ENCODE measurements around the gene FAM72C.
A peak's percentile ranks its signal among the peaks of the same experiment; 100 is the strongest.
"Not testable (repeated sequence)": the region's sequence is repeated elsewhere in the genome, so short reads cannot be mapped to it uniquely, and the experiment has no call there.

The FAM72C gene

GRCh38 chr1:143993301-143993907, 21.6 kb upstream of the FAM72C start:
- not testable (repeated sequence) for H3K4me1 Mint-ChIP-seq; H3K9me3 Mint-ChIP-seq; H3K36me3 Mint-ChIP-seq; H3K27me3 Mint-ChIP-seq; H3K27ac Mint-ChIP-seq; DNase-seq; ATAC-seq (replicated peaks); H3K4me3 Mint-ChIP-seq

- ATAC-seq (replicated peaks); H3K36me3 Mint-ChIP-seq; DNase-seq; H3K9me3 Mint-ChIP-seq; H3K27me3 Mint-ChIP-seq; H3K4me3 Mint-ChIP-seq; H3K27ac Mint-ChIP-seq; H3K4me1 Mint-ChIP-seq: not testable (repeated sequence)
Measured at GRCh38 chr1:143990699-143991098, 18.9 kb upstream of the FAM72C start.

GRCh38 chr1:143989719-143990118, 17.9 kb upstream of the FAM72C start:
- not testable (repeated sequence) for H3K27me3 Mint-ChIP-seq; H3K36me3 Mint-ChIP-seq; H3K9me3 Mint-ChIP-seq; H3K4me1 Mint-ChIP-seq; H3K27ac Mint-ChIP-seq; DNase-seq; ATAC-seq (replicated peaks); H3K4me3 Mint-ChIP-seq

- H3K4me1 Mint-ChIP-seq; H3K9me3 Mint-ChIP-seq; H3K27me3 Mint-ChIP-seq; H3K27ac Mint-ChIP-seq; ATAC-seq (replicated peaks); DNase-seq; H3K4me3 Mint-ChIP-seq; H3K36me3 Mint-ChIP-seq: not testable (repeated sequence)
Measured at GRCh38 chr1:143989427-143989712, 17.6 kb upstream of the FAM72C start.

- H3K27ac Mint-ChIP-seq; H3K9me3 Mint-ChIP-seq; H3K4me1 Mint-ChIP-seq; H3K4me3 Mint-ChIP-seq; DNase-seq; H3K27me3 Mint-ChIP-seq; H3K36me3 Mint-ChIP-seq; ATAC-seq (replicated peaks): not testable (repeated sequence)
Measured at GRCh38 chr1:143988602-143989426, 17.0 kb upstream of the FAM72C start.

GRCh38 chr1:143987868-143988267, 16.1 kb upstream of the FAM72C start:
- H3K4me1 Mint-ChIP-seq, H3K27me3 Mint-ChIP-seq: not testable (repeated sequence)

GRCh38 chr1:143984721-143985473, 13.1 kb upstream of the FAM72C start:
- not testable (repeated sequence) for H3K27ac Mint-ChIP-seq; H3K27me3 Mint-ChIP-seq; H3K9me3 Mint-ChIP-seq; H3K4me1 Mint-ChIP-seq; ATAC-seq (replicated peaks); H3K4me3 Mint-ChIP-seq; H3K36me3 Mint-ChIP-seq; DNase-seq

More at GRCh38 chr1:143987868-143988267, 16.1 kb upstream of the FAM72C start:
- not testable (repeated sequence) for H3K9me3 Mint-ChIP-seq, H3K36me3 Mint-ChIP-seq, DNase-seq, H3K27ac Mint-ChIP-seq, H3K4me3 Mint-ChIP-seq
- peak; percentile 38 to 42 for ATAC-seq (replicated peaks)

- ATAC-seq (replicated peaks); H3K9me3 Mint-ChIP-seq; H3K27me3 Mint-ChIP-seq; DNase-seq; H3K36me3 Mint-ChIP-seq; H3K4me1 Mint-ChIP-seq; H3K27ac Mint-ChIP-seq: not testable (repeated sequence)
- H3K4me3 Mint-ChIP-seq: peak overlapping the region; percentile 72 to 88
Measured at GRCh38 chr1:143974416-143974815, 2.6 kb upstream of the FAM72C start.

GRCh38 chr1:143973876-143974414, 2.2 kb upstream of the FAM72C start:
- not testable (repeated sequence) for ATAC-seq (replicated peaks); H3K27me3 Mint-ChIP-seq; DNase-seq; H3K36me3 Mint-ChIP-seq; H3K9me3 Mint-ChIP-seq; H3K4me1 Mint-ChIP-seq
- H3K27ac Mint-ChIP-seq: peak overlapping the region; percentile 51
- H3K4me3 Mint-ChIP-seq: peak overlapping the region; percentile 87

- peak; percentile 16 to 26 for ATAC-seq (replicated peaks)
- not testable (repeated sequence) for H3K4me1 Mint-ChIP-seq, H3K36me3 Mint-ChIP-seq, H3K27ac Mint-ChIP-seq, H3K9me3 Mint-ChIP-seq, DNase-seq, H3K27me3 Mint-ChIP-seq, H3K4me3 Mint-ChIP-seq
Measured at GRCh38 chr1:143972753-143973326, 1.1 kb upstream of the FAM72C start.

- not testable (repeated sequence) for H3K27me3 Mint-ChIP-seq
Measured at GRCh38 chr1:143965860-143966259, 5.9 kb downstream of the FAM72C start.

GRCh38 chr1:143964294-143964693, 7.5 kb downstream of the FAM72C start:
- not testable (repeated sequence) for H3K27ac Mint-ChIP-seq; H3K4me3 Mint-ChIP-seq; H3K4me1 Mint-ChIP-seq; ATAC-seq (replicated peaks); DNase-seq; H3K9me3 Mint-ChIP-seq; H3K36me3 Mint-ChIP-seq; H3K27me3 Mint-ChIP-seq

More at GRCh38 chr1:143965860-143966259, 5.9 kb downstream of the FAM72C start:
- H3K9me3 Mint-ChIP-seq; H3K36me3 Mint-ChIP-seq; DNase-seq; H3K27ac Mint-ChIP-seq; ATAC-seq (replicated peaks); H3K4me3 Mint-ChIP-seq; H3K4me1 Mint-ChIP-seq: not testable (repeated sequence)

GRCh38 chr1:143955930-143956329, 15.9 kb downstream of the FAM72C start:
- H3K4me1 Mint-ChIP-seq; H3K9me3 Mint-ChIP-seq; H3K36me3 Mint-ChIP-seq; H3K4me3 Mint-ChIP-seq; ATAC-seq (replicated peaks); H3K27ac Mint-ChIP-seq; DNase-seq; H3K27me3 Mint-ChIP-seq: not testable (repeated sequence)

GRCh38 chr1:143952913-143953312, 18.9 kb downstream of the FAM72C start:
- DNase-seq; H3K36me3 Mint-ChIP-seq; H3K4me1 Mint-ChIP-seq; H3K4me3 Mint-ChIP-seq; H3K27me3 Mint-ChIP-seq; ATAC-seq (replicated peaks); H3K27ac Mint-ChIP-seq; H3K9me3 Mint-ChIP-seq: not testable (repeated sequence)

Data from stimulated activated naive B cell treated with anti-CD40 and anti-IgM and Interleukin-4, amounts not matched to agents 10 μg/mL and 1 μg/mL and 100 μg/mL, for 72 hours (primary cell).